Transverse colon (tissue), 4 donors: Measurements from ENCODE around the gene ARHGAP8.

Experiments
- EP300 ChIP-seq: sonication (generic); formaldehyde crosslinking; IDR thresholded peaks from one replicate; pipeline ENCODE4 v1.6.1; 2017; ENCODE audit warnings: antibody characterized with exemption, low read depth
- POLR2A ChIP-seq: fragments of 450-650 bp; IDR thresholded peaks from one replicate; pipeline ENCODE4 v1.6.1; 2016; ENCODE audit warnings: antibody characterized with exemption, mild to moderate bottlenecking, moderate library complexity
- POLR2AphosphoS5 ChIP-seq, 3 donors: sonication (generic); formaldehyde crosslinking; IDR thresholded peaks; one replicate each; pipeline ENCODE4 v1.6.1; 2016; ENCODE audit warnings: antibody characterized with exemption in 3 of 3
- TF ChIP-seq, protein P1 (sequence below), 5 experiments: fragments of 200-600 bp in 3 of 5; fragments of 450-650 bp in 2 of 5; sonication (generic) in 3 of 5; IDR thresholded peaks; 1 replicate in 2 of 5; 2 replicates in 3 of 5; pipeline ENCODE4 v1.5.1; 2016 to 2017; ENCODE audit warnings: antibody characterized with exemption in 5 of 5, inconsistent platforms in 3 of 5, mild to moderate bottlenecking in 2 of 5, moderate library complexity in 1 of 5

DNA sequence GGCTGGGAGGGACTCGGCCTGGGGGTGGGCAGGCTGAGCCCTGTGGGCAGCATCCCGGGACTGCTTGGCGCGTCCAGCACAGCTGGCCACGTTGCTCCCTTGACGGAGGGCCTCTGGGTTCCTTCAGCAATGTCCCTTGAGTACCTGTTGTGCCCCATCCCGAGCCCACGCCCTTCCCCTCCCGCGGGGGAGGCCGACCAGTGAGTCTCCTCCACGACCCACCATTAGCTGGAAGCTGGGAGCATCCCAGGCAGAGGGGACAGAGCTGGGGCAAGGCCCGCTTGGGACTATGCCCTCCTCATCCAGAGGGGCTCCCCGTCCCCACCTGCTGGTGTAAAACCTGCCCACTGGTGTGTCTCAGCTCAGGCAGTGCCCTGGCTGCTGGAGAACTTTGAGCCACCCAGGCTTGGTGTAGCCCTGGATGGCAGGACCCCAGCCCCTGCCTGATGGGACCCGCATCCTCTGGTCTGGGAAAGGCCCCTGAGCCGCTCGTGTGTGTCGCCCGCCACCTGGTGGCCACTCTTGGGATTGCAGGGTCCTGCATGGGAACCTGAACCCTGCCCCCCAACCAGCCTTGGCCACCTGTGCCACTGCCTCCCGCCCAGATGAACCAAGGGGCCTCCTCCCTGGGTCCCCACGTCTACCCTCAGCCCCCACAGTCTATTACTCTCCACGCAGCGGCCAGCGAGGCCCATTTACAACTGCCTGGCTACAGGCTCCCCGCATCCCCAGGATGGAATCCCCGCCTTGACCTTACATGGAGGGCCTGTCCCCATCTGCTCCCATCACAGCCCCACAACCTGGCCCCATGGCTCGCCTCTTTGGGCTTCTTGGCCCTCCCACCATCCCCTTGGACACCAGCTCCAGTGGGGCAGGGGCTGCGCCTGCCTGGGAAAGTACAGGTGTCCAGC lies 16.6 kb upstream of the ARHGAP8 start:
- TF ChIP-seq POLR2A (no peak), EP300 (no peak), POLR2AphosphoS5 (IDR thresholded peaks at IDR 0.05) (no peak)
- TF ChIP-seq, protein P1, sequence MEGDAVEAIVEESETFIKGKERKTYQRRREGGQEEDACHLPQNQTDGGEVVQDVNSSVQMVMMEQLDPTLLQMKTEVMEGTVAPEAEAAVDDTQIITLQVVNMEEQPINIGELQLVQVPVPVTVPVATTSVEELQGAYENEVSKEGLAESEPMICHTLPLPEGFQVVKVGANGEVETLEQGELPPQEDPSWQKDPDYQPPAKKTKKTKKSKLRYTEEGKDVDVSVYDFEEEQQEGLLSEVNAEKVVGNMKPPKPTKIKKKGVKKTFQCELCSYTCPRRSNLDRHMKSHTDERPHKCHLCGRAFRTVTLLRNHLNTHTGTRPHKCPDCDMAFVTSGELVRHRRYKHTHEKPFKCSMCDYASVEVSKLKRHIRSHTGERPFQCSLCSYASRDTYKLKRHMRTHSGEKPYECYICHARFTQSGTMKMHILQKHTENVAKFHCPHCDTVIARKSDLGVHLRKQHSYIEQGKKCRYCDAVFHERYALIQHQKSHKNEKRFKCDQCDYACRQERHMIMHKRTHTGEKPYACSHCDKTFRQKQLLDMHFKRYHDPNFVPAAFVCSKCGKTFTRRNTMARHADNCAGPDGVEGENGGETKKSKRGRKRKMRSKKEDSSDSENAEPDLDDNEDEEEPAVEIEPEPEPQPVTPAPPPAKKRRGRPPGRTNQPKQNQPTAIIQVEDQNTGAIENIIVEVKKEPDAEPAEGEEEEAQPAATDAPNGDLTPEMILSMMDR (IDR thresholded peaks at IDR 0.05), result peak; percentile 99 to 100 (median 99)
